HEK293 (cell line): ENCODE measurements around the gene AFDN.
A peak's percentile ranks its signal among the peaks of the same experiment; 100 is the strongest.

Experiments
- CTCF ChIA-PET: fragments of 350-600 bp; formaldehyde crosslinking; extraction: SDS; loops from one replicate; lab custom pipeline; 2021; ENCODE audit warnings: antibody characterized with exemption; lab: Yijun Ruan, JAX
- POLR2A ChIA-PET: fragments of 300-600 bp; formaldehyde crosslinking; extraction: SDS; loops from one replicate; lab custom pipeline; 2020; ENCODE audit warnings: antibody characterized with exemption, inconsistent platforms; lab: Yijun Ruan, JAX
- H3K27ac ChIP-seq: fragments of 200-500 bp; sonication (Bioruptor generic); 2 replicates; pipeline ENCODE4 v1.5.1; 2014; ENCODE audit warnings: low read depth, low read length, control low read depth, inconsistent platforms; ENCODE audit errors: extremely low read depth
- H3K36me3 ChIP-seq, 2 experiments: fragments of 200-500 bp in 1 of 2; sonication (Bioruptor generic) in 1 of 2; 1 replicate in 1 of 2; 2 replicates in 1 of 2; pipeline ENCODE4 v1.5.1; 2014 to 2017; ENCODE audit warnings: inconsistent platforms in 2 of 2, low read length in 2 of 2; ENCODE audit not compliant: control insufficient read depth in 2 of 2, insufficient read depth in 1 of 2
- H3K4me1 ChIP-seq: fragments of 200-500 bp; sonication (Bioruptor generic); 2 replicates; pipeline ENCODE4 v1.5.1; 2014; ENCODE audit warnings: mild to moderate bottlenecking, low read length, inconsistent platforms; ENCODE audit not compliant: control insufficient read depth, insufficient read depth
- H3K4me3 ChIP-seq: 2 replicates; pipeline ENCODE4 v1.5.1; 2011; ENCODE audit warnings: low read depth, mild to moderate bottlenecking, control low read depth, low read length, moderate library complexity
- H3K9me3 ChIP-seq: fragments of 200-500 bp; sonication (Bioruptor generic); 2 replicates; pipeline ENCODE4 v1.5.1; 2014; ENCODE audit warnings: low read depth, low read length, inconsistent platforms; ENCODE audit not compliant: control insufficient read depth, insufficient read depth
- CTCF ChIP-seq: fragments of 450-650 bp; formaldehyde crosslinking; IDR thresholded peaks from 2 replicates; pipeline ENCODE4 v1.5.1; 2016; ENCODE audit warnings: missing biosample characterization, missing genetic modification characterization
- FEZF1 ChIP-seq: fragments of 450-650 bp; formaldehyde crosslinking; IDR thresholded peaks from 2 replicates; pipeline ENCODE4 v1.5.1; 2016; ENCODE audit warnings: missing biosample characterization, missing genetic modification characterization
- KLF10 ChIP-seq: fragments of 450-650 bp; IDR thresholded peaks from 2 replicates; pipeline ENCODE4 v1.5.1; 2018; ENCODE audit warnings: missing biosample characterization, mild to moderate bottlenecking, missing genetic modification characterization
- KLF9 ChIP-seq: fragments of 450-650 bp; formaldehyde crosslinking; IDR thresholded peaks from 2 replicates; pipeline ENCODE4 v1.5.1; 2016; ENCODE audit warnings: missing biosample characterization, missing genetic modification characterization, low read depth
- REPIN1 ChIP-seq: fragments of 450-650 bp; formaldehyde crosslinking; IDR thresholded peaks from 2 replicates; pipeline ENCODE4 v1.5.1; 2017; ENCODE audit warnings: missing biosample characterization, missing genetic modification characterization, low read depth
- SALL2 ChIP-seq: fragments of 450-650 bp; formaldehyde crosslinking; IDR thresholded peaks from 2 replicates; pipeline ENCODE4 v1.5.0; 2017; ENCODE audit warnings: missing biosample characterization, mild to moderate bottlenecking, missing genetic modification characterization, borderline replicate concordance
- ZBTB1 ChIP-seq: fragments of 450-650 bp; formaldehyde crosslinking; IDR thresholded peaks from 2 replicates; pipeline ENCODE4 v1.5.1; 2016; ENCODE audit warnings: missing biosample characterization, missing genetic modification characterization
- ZBTB49 ChIP-seq: fragments of 450-650 bp; formaldehyde crosslinking; IDR thresholded peaks from 2 replicates; pipeline ENCODE4 v1.5.1; 2016; ENCODE audit warnings: missing biosample characterization, missing genetic modification characterization, low read depth
- ZFHX2 ChIP-seq: fragments of 450-650 bp; formaldehyde crosslinking; conservative IDR thresholded peaks from 2 replicates; pipeline ENCODE4 v1.5.1; 2016; ENCODE audit warnings: missing biosample characterization, missing genetic modification characterization
- ZFP37 ChIP-seq: fragments of 450-650 bp; formaldehyde crosslinking; IDR thresholded peaks from 2 replicates; pipeline ENCODE4 v1.5.1; 2016; ENCODE audit warnings: missing biosample characterization, missing genetic modification characterization
- ZFP41 ChIP-seq: fragments of 450-650 bp; formaldehyde crosslinking; IDR thresholded peaks from 2 replicates; pipeline ENCODE4 v1.5.1; 2016; ENCODE audit warnings: missing biosample characterization, missing genetic modification characterization, borderline replicate concordance
- ZIC2 ChIP-seq: fragments of 450-650 bp; formaldehyde crosslinking; IDR thresholded peaks from 2 replicates; pipeline ENCODE4 v1.5.1; 2016; ENCODE audit warnings: missing biosample characterization, missing genetic modification characterization
- ZNF10 ChIP-seq: fragments of 450-650 bp; formaldehyde crosslinking; IDR thresholded peaks from 2 replicates; pipeline ENCODE4 v1.5.1; 2017; ENCODE audit warnings: missing biosample characterization, missing genetic modification characterization
- ZNF132 ChIP-seq: fragments of 450-650 bp; formaldehyde crosslinking; IDR thresholded peaks from 2 replicates; pipeline ENCODE4 v1.5.1; 2017; ENCODE audit warnings: missing biosample characterization, missing genetic modification characterization, borderline replicate concordance
- ZNF133 ChIP-seq: fragments of 450-650 bp; formaldehyde crosslinking; IDR thresholded peaks from 2 replicates; pipeline ENCODE4 v1.5.1; 2016; ENCODE audit warnings: missing biosample characterization, missing genetic modification characterization
- ZNF138 ChIP-seq: fragments of 450-650 bp; formaldehyde crosslinking; IDR thresholded peaks from 2 replicates; pipeline ENCODE4 v1.5.1; 2016; ENCODE audit warnings: missing biosample characterization, missing genetic modification characterization, borderline replicate concordance
- ZNF16 ChIP-seq: fragments of 450-650 bp; formaldehyde crosslinking; IDR thresholded peaks from 2 replicates; pipeline ENCODE4 v1.5.1; 2016; ENCODE audit warnings: low read depth, missing biosample characterization, missing genetic modification characterization
- ZNF214 ChIP-seq: fragments of 450-650 bp; formaldehyde crosslinking; IDR thresholded peaks from 2 replicates; pipeline ENCODE4 v1.5.1; 2017; ENCODE audit warnings: missing biosample characterization, mild to moderate bottlenecking, missing genetic modification characterization, borderline replicate concordance
- ZNF239 ChIP-seq: fragments of 450-650 bp; formaldehyde crosslinking; IDR thresholded peaks from 2 replicates; pipeline ENCODE4 v1.5.1; 2016; ENCODE audit warnings: missing biosample characterization, missing genetic modification characterization
- ZNF248 ChIP-seq: fragments of 450-650 bp; formaldehyde crosslinking; IDR thresholded peaks from 2 replicates; pipeline ENCODE4 v1.5.1; 2017; ENCODE audit warnings: missing biosample characterization, missing genetic modification characterization
- ZNF302 ChIP-seq: fragments of 450-650 bp; formaldehyde crosslinking; IDR thresholded peaks from 2 replicates; pipeline ENCODE4 v1.5.1; 2016; ENCODE audit warnings: missing biosample characterization, missing genetic modification characterization, low read depth
- ZNF324 ChIP-seq: fragments of 450-650 bp; formaldehyde crosslinking; IDR thresholded peaks from 2 replicates; pipeline ENCODE4 v1.5.1; 2016; ENCODE audit warnings: missing biosample characterization, missing genetic modification characterization
- ZNF350 ChIP-seq: fragments of 450-650 bp; formaldehyde crosslinking; IDR thresholded peaks from 2 replicates; pipeline ENCODE4 v1.5.0; 2017; ENCODE audit warnings: missing biosample characterization, mild to moderate bottlenecking, missing genetic modification characterization
- ZNF354C ChIP-seq: fragments of 450-650 bp; formaldehyde crosslinking; IDR thresholded peaks from 2 replicates; pipeline ENCODE4 v1.5.1; 2016; ENCODE audit warnings: missing biosample characterization, missing genetic modification characterization, low read depth, borderline replicate concordance
- ZNF394 ChIP-seq: fragments of 450-650 bp; formaldehyde crosslinking; IDR thresholded peaks from 2 replicates; pipeline ENCODE4 v1.5.1; 2016; ENCODE audit warnings: missing biosample characterization, missing genetic modification characterization, mild to moderate bottlenecking, moderate library complexity, borderline replicate concordance
- ZNF501 ChIP-seq: fragments of 450-650 bp; formaldehyde crosslinking; IDR thresholded peaks from 2 replicates; pipeline ENCODE4 v1.5.1; 2016; ENCODE audit warnings: missing biosample characterization, missing genetic modification characterization
- ZNF585B ChIP-seq: fragments of 450-650 bp; formaldehyde crosslinking; IDR thresholded peaks from 2 replicates; pipeline ENCODE4 v1.5.1; 2016; ENCODE audit warnings: missing biosample characterization, missing genetic modification characterization
- ZNF629 ChIP-seq: fragments of 450-650 bp; formaldehyde crosslinking; IDR thresholded peaks from 2 replicates; pipeline ENCODE4 v1.5.1; 2017; ENCODE audit warnings: missing biosample characterization, missing genetic modification characterization
- ZXDB ChIP-seq: fragments of 450-650 bp; formaldehyde crosslinking; IDR thresholded peaks from 2 replicates; pipeline ENCODE4 v1.5.1; 2016; ENCODE audit warnings: missing biosample characterization, missing genetic modification characterization
- TF ChIP-seq, protein P1 (sequence below): fragments of 450-650 bp; formaldehyde crosslinking; IDR thresholded peaks from 2 replicates; pipeline ENCODE4 v1.5.1; 2017; ENCODE audit warnings: missing biosample characterization, missing genetic modification characterization
- TF ChIP-seq, protein P2 (sequence below): fragments of 450-650 bp; formaldehyde crosslinking; IDR thresholded peaks from 2 replicates; pipeline ENCODE4 v1.5.1; 2017; ENCODE audit warnings: missing biosample characterization, missing genetic modification characterization

The AFDN gene

DNA sequence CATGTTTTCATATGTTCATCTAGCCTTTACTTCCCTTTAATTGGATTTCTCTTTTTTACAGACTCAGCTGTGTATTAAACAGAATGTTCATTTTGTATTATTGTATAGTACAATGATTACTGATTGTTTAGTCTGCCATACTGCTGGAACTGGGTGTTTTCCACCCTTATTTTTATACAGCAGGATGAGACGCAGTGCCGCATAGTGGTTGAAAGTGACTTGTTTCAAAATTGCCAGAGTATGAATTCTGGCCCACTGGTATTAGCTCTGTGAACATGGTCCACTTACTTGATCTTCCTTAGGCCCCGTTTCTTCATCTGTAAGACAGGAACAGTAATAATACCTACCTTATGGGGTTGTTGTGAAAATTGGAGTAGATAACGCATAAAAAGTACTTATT, 22.1 kb downstream of the AFDN start:
- POLR2A ChIA-PET: no interaction called here
- Histone ChIP-seq H3K36me3 (no peaks in the 10 kb centered on the region), H3K27ac (no peak overlapping the region), H3K4me1 (peaks cover 25% of the 10 kb centered on the region), H3K9me3 (no peaks in the 10 kb centered on the region), H3K4me3 (no peak overlapping the region)
- CTCF ChIA-PET: interaction anchor here (0.7 to 1.6 kb wide), 2 partner anchors 8 to 44 kb away, joined by 3 to 6 read pairs; no protein-coding TSS in a partner anchor
- TF ChIP-seq KLF10 (tag by site-specific recombination): no peak
- no peak for TF ChIP-seq ZNF585B
- TF ChIP-seq, protein P1, sequence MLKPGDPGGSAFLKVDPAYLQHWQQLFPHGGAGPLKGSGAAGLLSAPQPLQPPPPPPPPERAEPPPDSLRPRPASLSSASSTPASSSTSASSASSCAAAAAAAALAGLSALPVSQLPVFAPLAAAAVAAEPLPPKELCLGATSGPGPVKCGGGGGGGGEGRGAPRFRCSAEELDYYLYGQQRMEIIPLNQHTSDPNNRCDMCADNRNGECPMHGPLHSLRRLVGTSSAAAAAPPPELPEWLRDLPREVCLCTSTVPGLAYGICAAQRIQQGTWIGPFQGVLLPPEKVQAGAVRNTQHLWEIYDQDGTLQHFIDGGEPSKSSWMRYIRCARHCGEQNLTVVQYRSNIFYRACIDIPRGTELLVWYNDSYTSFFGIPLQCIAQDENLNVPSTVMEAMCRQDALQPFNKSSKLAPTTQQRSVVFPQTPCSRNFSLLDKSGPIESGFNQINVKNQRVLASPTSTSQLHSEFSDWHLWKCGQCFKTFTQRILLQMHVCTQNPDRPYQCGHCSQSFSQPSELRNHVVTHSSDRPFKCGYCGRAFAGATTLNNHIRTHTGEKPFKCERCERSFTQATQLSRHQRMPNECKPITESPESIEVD (tag by site-specific recombination): no peak
- TF ChIP-seq ZNF132 (tag by site-specific recombination): no peak
- TF ChIP-seq ZNF214 (tag by site-specific recombination): no peak
- no peak for TF ChIP-seq ZNF10 (tag by site-specific recombination)
- TF ChIP-seq ZNF302 (tag by site-specific recombination): no peak
- TF ChIP-seq KLF9: no peak
- TF ChIP-seq ZNF16 (tag by site-specific recombination): no peak
- no peak for TF ChIP-seq ZNF248
- TF ChIP-seq ZNF350: no peak
- TF ChIP-seq ZFHX2: no peak
- no peak for TF ChIP-seq ZNF394 (tag by site-specific recombination)
- no peak for TF ChIP-seq ZXDB (tag by site-specific recombination)
- TF ChIP-seq ZIC2 (tag by site-specific recombination): no peak
- TF ChIP-seq ZNF354C (tag by site-specific recombination): no peak
- no peak for TF ChIP-seq ZFP41 (tag by site-specific recombination)
- no peak for TF ChIP-seq ZBTB49 (tag by site-specific recombination)

- H3K27ac ChIP-seq: no peak overlapping the region
- no peaks in the 10 kb centered on the region for H3K9me3 ChIP-seq
- H3K4me1 ChIP-seq: peaks cover 25% of the 10 kb centered on the region
- peak overlapping the region; percentile 21 for H3K4me3 ChIP-seq
- ChIA-PET CTCF (interaction anchor here (0.6 to 0.8 kb wide), 2 partner anchors 20 to 48 kb away, joined by 3 to 5 read pairs; no protein-coding TSS in a partner anchor), POLR2A (interaction anchor here (0.7 kb wide), 1 partner anchor 20 kb away, joined by 3 read pairs; no protein-coding TSS in a partner anchor)
- H3K36me3 ChIP-seq: no peaks in the 10 kb centered on the region
- TF ChIP-seq, protein P2, sequence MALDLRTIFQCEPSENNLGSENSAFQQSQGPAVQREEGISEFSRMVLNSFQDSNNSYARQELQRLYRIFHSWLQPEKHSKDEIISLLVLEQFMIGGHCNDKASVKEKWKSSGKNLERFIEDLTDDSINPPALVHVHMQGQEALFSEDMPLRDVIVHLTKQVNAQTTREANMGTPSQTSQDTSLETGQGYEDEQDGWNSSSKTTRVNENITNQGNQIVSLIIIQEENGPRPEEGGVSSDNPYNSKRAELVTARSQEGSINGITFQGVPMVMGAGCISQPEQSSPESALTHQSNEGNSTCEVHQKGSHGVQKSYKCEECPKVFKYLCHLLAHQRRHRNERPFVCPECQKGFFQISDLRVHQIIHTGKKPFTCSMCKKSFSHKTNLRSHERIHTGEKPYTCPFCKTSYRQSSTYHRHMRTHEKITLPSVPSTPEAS (tag by site-specific recombination): 0 out of 2 replicates have a peak, but pooled peaks have one; percentile 19
- TF ChIP-seq ZBTB1 (no peak), CTCF (tag by site-specific recombination) (no peak), ZNF239 (tag by site-specific recombination) (no peak), ZNF133 (tag by site-specific recombination) (no peak), ZNF324 (no peak), ZNF138 (tag by site-specific recombination) (no peak), ZFHX2 (no peak), ZNF629 (tag by site-specific recombination) (peak; percentile 43), ZNF501 (no peak), SALL2 (tag by site-specific recombination) (no peak), ZFP37 (no peak), REPIN1 (no peak), FEZF1 (peak; percentile 72)
Observed at GRCh38 chr6:167849846-167850459, 23.2 kb downstream of the AFDN start.
